Mucosa of descending colon (tissue), 3 donors: ENCODE data around the gene USP8. TPM values are rescaled to one million over a fixed set of nuclear protein-coding genes. Genes with fewer than 3 reads are reported as not detected.

Experiments
- ATAC-seq: fragments of 200-7000 bp; cut with Tn5 transposase; one replicate; pipeline ENCODE4 v1.9.1; 2020; ENCODE audit warnings: mild to moderate bottlenecking, moderate library complexity
- DNase-seq, 3 donors: peaks; one replicate each; pipeline ENCODE4 v3.0.0-alpha.2; 2020
- H3K36me3 ChIP-seq: fragments of 200-600 bp; one replicate; pipeline ENCODE4 v1.8.0; 2021; ENCODE audit warnings: low read depth, mild to moderate bottlenecking
- H3K4me1 ChIP-seq: fragments of 200-600 bp; one replicate; pipeline ENCODE4 v1.8.0; 2021; ENCODE audit warnings: low read depth, mild to moderate bottlenecking
- H3K4me3 ChIP-seq: fragments of 200-600 bp; one replicate; pipeline ENCODE4 v1.8.0; 2021; ENCODE audit warnings: mild to moderate bottlenecking
- H3K9me3 ChIP-seq: fragments of 200-600 bp; one replicate; pipeline ENCODE4 v1.8.0; 2021; ENCODE audit warnings: mild to moderate bottlenecking
- CTCF ChIP-seq: fragments of 200-600 bp; IDR thresholded peaks from one replicate; pipeline ENCODE4 v1.8.0; 2022; ENCODE audit warnings: antibody characterized with exemption, mild to moderate bottlenecking
- intact Hi-C, 2 donors: fragments of 100-400 bp; cut with DNase I in 1 of 2; cut with micrococcal nuclease in 1 of 2; formaldehyde crosslinking; loops; one replicate each; pipeline versions ENCODE4 v1.11.0 to v1.11.1; 2022; cut with DNase I, micrococcal nuclease
- total RNA-seq, 3 donors: library from RNA; stranded (reverse); fragmentation: NEBNext Ultra II Directional in 2 of 3; extraction: Animal tissue kit (Norgen Biotek cat#: 25700) in 2 of 3; gene quantifications; one replicate each; pipeline versions ENCODE4 v1.2.1 to v1.2.4, GENCODE V29; 2021 to 2023
- donor health status: DM: no; HTN: no; CAD: no; lungs with moderate emphysema.
- donor health status: DM: no; HTN: no; CAD: no.
- donor health status: DM: no; HTN: yes; CAD: no.

USP8 gene
- total RNA-seq, 3 donors from 2014 or later, result 66.9 to 87.6 (median 84.4) TPM

GRCh38 chr15:50562735-50563640 lies 138.8 kb downstream of the USP8 start:
- ATAC-seq (no peak), DNase-seq (no peak)
- Histone ChIP-seq H3K36me3 (no peaks in the 10 kb centered on the region), H3K4me3 (no peak overlapping the region), H3K9me3 (no peaks in the 10 kb centered on the region), H3K4me1 (no peaks in the 10 kb centered on the region)
- TF ChIP-seq CTCF, result no peak
- intact Hi-C loops, result no loop called here

GRCh38 chr15:50563756-50564155 lies 139.6 kb downstream of the USP8 start:
- Histone ChIP-seq H3K4me1 (no peaks in the 10 kb centered on the region), H3K36me3 (no peaks in the 10 kb centered on the region), H3K4me3 (no peak overlapping the region), H3K9me3 (no peaks in the 10 kb centered on the region)
- no peak for TF ChIP-seq CTCF
- intact Hi-C loops, result no loop called here
- DNase-seq (no peak), ATAC-seq (no peak)

Other genes with a start within 250 kb of the USP8 start
- 10 to 100 TPM; 14.8 to 27.9 (median 27.8) TPM for gene SLC27A2, start 242.2 kb upstream of the USP8 start, total RNA-seq
- gene HDC, start 158.7 kb upstream of the USP8 start, total RNA-seq, result 1 to 10 TPM in 2 of 3 donors, under 1 TPM in 1; 0.52 to 5.0 (median 4.9) TPM
- 10 to 100 TPM in 2 of 3 donors, 1 to 10 TPM in 1; 10.0 to 15.6 (median 12.3) TPM for gene GABPB1, start 69.2 kb upstream of the USP8 start, total RNA-seq
- gene USP50, start 122.3 kb downstream of the USP8 start, total RNA-seq, result under 1 TPM in 2 of 3 donors, not detected in 1; 0.38 to 0.55 TPM